GM12892 (cell line): ENCODE measurements around the gene ARHGAP10.
"Not testable (repeated sequence)": the region's sequence is repeated elsewhere in the genome, so short reads cannot be mapped to it uniquely, and the experiment has no call there.

Experiments
- DNase-seq: peaks from one replicate; pipeline ENCODE4 v3.0.0; 2011; ENCODE audit not compliant: insufficient read length
- FAIRE-seq: peaks from 2 replicates; lab custom pipeline; 2011; peaks lifted over from hg19 to GRCh38; lab: Jason Lieb, UNC
- POLR2A ChIP-seq: IDR thresholded peaks from 2 replicates; pipeline ENCODE4 v1.6.1; 2011; ENCODE audit warnings: low read depth, low read length, control low read depth
- POLR2AphosphoS5 ChIP-seq: IDR thresholded peaks from 2 replicates; pipeline ENCODE4 v1.6.1; 2011; ENCODE audit warnings: low read depth, low read length, control low read depth
- TAF1 ChIP-seq: IDR thresholded peaks from 2 replicates; pipeline ENCODE4 v1.6.1; 2011; ENCODE audit warnings: low read depth, mild to moderate bottlenecking, control low read depth, low read length, borderline replicate concordance

Gene ARHGAP10

GRCh38 chr4:147879676-147880075 is 147.8 kb downstream of the ARHGAP10 start:
- DNase-seq: no peak
- TF ChIP-seq POLR2AphosphoS5 (no peak), TAF1 (no peak), POLR2A (no peak)
- no peak for FAIRE-seq

- FAIRE-seq: no peak
- no peak for DNase-seq
- TF ChIP-seq TAF1 (no peak), POLR2A (no peak), POLR2AphosphoS5 (no peak)
Measured at GRCh38 chr4:147880511-147880910, 148.6 kb downstream of the ARHGAP10 start.

- TF ChIP-seq POLR2A (no peak), POLR2AphosphoS5 (no peak), TAF1 (no peak)
- no peak for FAIRE-seq
- no peak for DNase-seq
Measured at GRCh38 chr4:147884536-147884935, 152.6 kb downstream of the ARHGAP10 start.

- not testable (repeated sequence) for DNase-seq, FAIRE-seq
Measured at GRCh38 chr4:147885216-147885615, 153.3 kb downstream of the ARHGAP10 start.

GRCh38 chr4:147891476-147892115 is 159.7 kb downstream of the ARHGAP10 start:
- no peak for FAIRE-seq
- DNase-seq: no peak
- TF ChIP-seq POLR2A (no peak), TAF1 (no peak), POLR2AphosphoS5 (no peak)

GRCh38 chr4:147899512-147899911 is 167.6 kb downstream of the ARHGAP10 start:
- TF ChIP-seq TAF1 (no peak), POLR2AphosphoS5 (no peak), POLR2A (no peak)
- FAIRE-seq (no peak), DNase-seq (no peak)

GRCh38 chr4:147901388-147901787 is 169.5 kb downstream of the ARHGAP10 start:
- DNase-seq (no peak), FAIRE-seq (no peak)
- TF ChIP-seq POLR2A: no peak
- TF ChIP-seq POLR2AphosphoS5: no peak
- no peak for TF ChIP-seq TAF1

GRCh38 chr4:147901916-147902315 is 170.0 kb downstream of the ARHGAP10 start:
- TF ChIP-seq POLR2AphosphoS5: no peak
- no peak for TF ChIP-seq POLR2A
- TF ChIP-seq TAF1: no peak
- DNase-seq (no peak), FAIRE-seq (no peak)

- no peak for FAIRE-seq
- no peak for DNase-seq
- no peak for TF ChIP-seq TAF1
- no peak for TF ChIP-seq POLR2AphosphoS5
- no peak for TF ChIP-seq POLR2A
Measured at GRCh38 chr4:147909225-147909624, 177.3 kb downstream of the ARHGAP10 start.

GRCh38 chr4:147910315-147910714 is 178.4 kb downstream of the ARHGAP10 start:
- TF ChIP-seq TAF1 (no peak), POLR2AphosphoS5 (no peak), POLR2A (no peak)
- DNase-seq: no peak
- FAIRE-seq: no peak

GRCh38 chr4:147912106-147912505 is 180.2 kb downstream of the ARHGAP10 start:
- not testable (repeated sequence) for DNase-seq, FAIRE-seq

GRCh38 chr4:147913137-147913536 is 181.2 kb downstream of the ARHGAP10 start:
- DNase-seq (no peak), FAIRE-seq (peak; percentile 44)
- no peak for TF ChIP-seq TAF1
- TF ChIP-seq POLR2A: no peak
- TF ChIP-seq POLR2AphosphoS5: no peak

GRCh38 chr4:147916351-147916750 is 184.5 kb downstream of the ARHGAP10 start:
- TF ChIP-seq POLR2AphosphoS5 (no peak), TAF1 (no peak), POLR2A (no peak)
- FAIRE-seq: no peak
- no peak for DNase-seq
